NT2/D1 (cell line): Measurements from ENCODE around the gene TNPO3.

ENCODE experiments used
- SUZ12 ChIP-seq: IDR thresholded peaks from 2 replicates; pipeline ENCODE4 v1.6.1; 2011; ENCODE audit not compliant: insufficient read length, insufficient read depth; ENCODE audit errors: extremely low read depth
- ZNF274 ChIP-seq: IDR thresholded peaks from 2 replicates; pipeline ENCODE4 v1.6.1; 2011; ENCODE audit warnings: mild to moderate bottlenecking, low read depth, low read length

GRCh38 chr7:129043012-129043411 lies 11.9 kb downstream of the TNPO3 start:
- no peak for TF ChIP-seq ZNF274
- no peak for TF ChIP-seq SUZ12
